Pancreas (tissue), 10 donors: ENCODE results near the gene NMT1. TPM values are rescaled to one million over a fixed set of nuclear protein-coding genes. Genes with fewer than 3 reads are reported as not detected.
A peak's percentile ranks its signal among the peaks of the same experiment; 100 is the strongest.

Experiments
- ATAC-seq, 4 donors: fragments of 200-7000 bp; cut with Tn5 transposase; one replicate each; pipeline versions ENCODE4 v1.8.0 to v1.9.1; 2020; ENCODE audit warnings: mild to moderate bottlenecking in 4 of 4, moderate library complexity in 4 of 4
- DNase-seq, 6 donors: peaks; one replicate each; pipeline ENCODE4 v3.0.0-alpha.2; 2020
- FAIRE-seq: peaks from 2 replicates; lab custom pipeline; 2012; peaks lifted over from hg19 to GRCh38; lab: Jason Lieb, UNC
- H3K27ac ChIP-seq, 4 donors: fragments of 200-600 bp; sonication (generic); 1 replicate in 3 of 4; 2 replicates in 1 of 4; pipeline versions ENCODE4 v1.5.0 to v1.8.0; 2020
- H3K27me3 ChIP-seq, 4 donors: fragments of 200-600 bp; one replicate each; pipeline ENCODE4 v1.8.0; 2021
- H3K36me3 ChIP-seq, 3 donors: fragments of 200-600 bp; sonication (generic) in 1 of 3; one replicate each; pipeline versions ENCODE4 v1.5.0 to v1.8.0; 2020 to 2021
- H3K4me1 ChIP-seq, 3 donors: fragments of 200-600 bp; one replicate each; pipeline ENCODE4 v1.8.0; 2021
- H3K4me3 ChIP-seq, 4 donors: fragments of 200-600 bp; sonication (generic) in 2 of 4; one replicate each; pipeline versions ENCODE4 v1.5.0 to v1.8.0; 2020 to 2021
- H3K9me3 ChIP-seq, 4 donors: fragments of 200-600 bp; one replicate each; pipeline ENCODE4 v1.8.0; 2021
- CTCF ChIP-seq, 4 donors: fragments of 200-600 bp; sonication (generic) in 3 of 4; IDR thresholded peaks; one replicate each; pipeline versions ENCODE4 v1.5.0 to v1.8.0; 2021; ENCODE audit warnings: antibody characterized with exemption in 4 of 4
- WGBS, 2 donors: extraction: QIAGEN DNeasy Blood & Tissue Kit; methylation state at CpG; one replicate each; pipeline ENCODE4 v1.1.7; 2013; 5-methylcytosine and 5-hydroxymethylcytosine counted together
- intact Hi-C, 3 donors: fragments of 100-400 bp; cut with DNase I; formaldehyde crosslinking; loops; one replicate each; pipeline versions ENCODE4 v1.11.1 to v1.14.2; 2022
- polyA plus RNA-seq, 2 donors: library from polyadenylated mRNA; stranded (reverse); fragments of 200-250 nt; gene quantifications; one replicate each; pipeline ENCODE4 v1.2.3, GENCODE V29; 2013
- total RNA-seq, 6 donors: library from RNA; stranded (reverse); fragmentation: NEBNext Ultra II Directional in 4 of 6; extraction: Animal tissue kit (Norgen Biotek cat#: 25700) in 4 of 6; gene quantifications; one replicate each; pipeline versions ENCODE4 v1.2.1 to v1.2.4, GENCODE V29; 2021 to 2023
- donor health status: healthy with polysubstance abuse.
- donor health status: DM: no; HTN: no; CAD: no; lungs with moderate emphysema.
- donor health status: DM: no; HTN: no; CAD: no.
- donor health status: control.
- donor health status: control.
- donor health status: Bipolar disorder and iron deficiency.
- donor health status: DM: yes; HTN: yes; CAD: no.
- donor health status: DM: no; HTN: no; CAD: no.
- donor health status: DM: no; HTN: no; CAD: no.
- donor health status: DM: yes; HTN: yes; CAD: no.

The NMT1 gene
- total and polyA plus RNA-seq, 8 donors = 27.0 to 66.5 (median 39.8) TPM

DNA sequence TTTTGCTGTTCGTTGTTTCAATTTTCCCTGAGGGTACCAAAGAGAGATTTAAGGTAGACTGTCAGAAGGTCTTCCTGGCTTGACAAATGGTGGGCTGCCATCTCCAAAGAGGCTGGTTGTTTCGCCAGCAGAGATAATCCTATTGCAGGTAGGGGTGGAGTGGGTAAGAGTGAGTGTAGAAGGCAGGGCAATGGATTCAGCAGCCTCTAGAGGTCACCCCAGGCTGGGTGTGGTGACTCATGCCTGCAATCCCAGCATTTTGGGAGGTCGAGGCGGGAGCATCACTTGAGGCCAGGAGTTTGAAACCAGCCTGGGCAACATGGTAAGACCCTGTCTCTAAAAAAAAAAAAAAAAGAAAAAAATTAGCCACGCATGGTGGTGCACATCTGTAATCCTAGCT lies 44.3 kb upstream of the NMT1 start:
- H3K27ac ChIP-seq = no peak overlapping the region
- H3K27me3 ChIP-seq = no peaks in the 10 kb centered on the region
- no peaks in the 10 kb centered on the region for H3K36me3 ChIP-seq
- H3K9me3 ChIP-seq = no peaks in the 10 kb centered on the region
- ATAC-seq = peak in 1 of 4 donors; percentile 20
- no peak for FAIRE-seq
- intact Hi-C loops = no loop called here
- no peak for DNase-seq
- peaks cover 24 to 38% (median 26%) of the 10 kb centered on the region in 3 donors for H3K4me1 ChIP-seq
- H3K4me3 ChIP-seq = no peak overlapping the region
- WGBS, 2 donors = 26 to 34% methylated on average over 5 of the region's 5 CpGs
- TF ChIP-seq CTCF (IDR thresholded peaks at IDR 0.05) = no peak

- DNase-seq (no peak), FAIRE-seq (no peak), ATAC-seq (no peak)
- WGBS, 2 donors = 8 to 10% methylated on average over 4 of the region's 4 CpGs
- Histone ChIP-seq H3K9me3 (no peaks in the 10 kb centered on the region), H3K27me3 (no peaks in the 10 kb centered on the region), H3K36me3 (no peaks in the 10 kb centered on the region), H3K4me1 (peaks cover 24 to 38% (median 26%) of the 10 kb centered on the region in 3 donors), H3K27ac (no peak overlapping the region), H3K4me3 (peak overlapping the region in 3 of 4 donors; percentile 40 to 53 (median 48))
- intact Hi-C loops = no loop called here
- no peak for TF ChIP-seq CTCF (IDR thresholded peaks at IDR 0.05)
Observed at GRCh38 chr17:45018514-45018847, 42.6 kb upstream of the NMT1 start.

DNA sequence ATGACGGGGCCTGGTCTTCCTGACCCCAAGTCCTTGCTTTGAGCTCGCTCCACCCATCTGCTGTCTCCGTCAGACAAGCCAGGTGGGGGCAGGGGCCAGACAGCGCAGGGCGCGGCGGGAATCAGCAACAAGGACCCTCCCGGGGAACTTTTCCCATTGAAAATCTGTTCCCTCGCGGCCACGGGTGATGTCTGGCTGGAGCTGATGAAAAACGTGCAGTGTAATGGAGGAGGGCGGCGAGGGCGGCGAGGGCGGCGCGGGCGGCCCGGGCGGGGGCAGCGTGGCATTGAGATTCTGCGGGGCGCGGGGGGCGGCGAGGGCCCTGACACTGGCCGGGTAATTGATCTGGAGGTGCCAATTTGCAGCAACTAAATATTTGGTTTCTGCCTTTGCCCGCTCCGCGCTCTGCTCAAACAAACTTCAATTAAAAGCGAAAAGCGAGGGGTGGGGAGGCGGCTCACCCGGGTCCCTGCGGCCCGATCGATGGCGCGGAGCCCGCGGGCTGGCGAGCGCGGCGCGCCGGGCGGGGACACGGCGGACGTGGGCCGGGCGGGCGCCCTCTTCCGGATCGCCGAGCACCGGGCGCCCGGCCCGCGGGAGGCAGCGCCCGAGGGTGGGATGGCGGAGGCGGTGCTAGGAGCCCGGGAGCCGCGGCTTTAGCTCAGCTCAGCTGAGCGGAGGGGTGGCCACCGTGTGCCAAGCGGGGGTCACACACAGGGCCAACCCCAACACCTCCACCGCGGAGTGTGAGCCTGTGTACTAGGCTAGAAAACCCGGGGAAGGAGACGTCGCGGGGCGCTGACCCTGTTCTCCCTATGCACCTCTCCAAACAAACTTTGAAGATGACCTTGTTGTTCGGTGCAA lies 42.0 kb upstream of the NMT1 start:
- Histone ChIP-seq H3K27me3 (no peaks in the 10 kb centered on the region), H3K27ac (peak overlapping the region in 1 of 4 donors; percentile 9), H3K4me3 (peak overlapping the region; percentile 37 to 53 (median 44)), H3K4me1 (peaks cover 24 to 38% (median 26%) of the 10 kb centered on the region in 3 donors), H3K9me3 (no peaks in the 10 kb centered on the region), H3K36me3 (no peaks in the 10 kb centered on the region)
- WGBS, 2 donors = 1% methylated on average over 75 to 82 of the region's 82 CpGs
- peak in 3 of 4 donors; percentile 9 to 34 (median 20) for TF ChIP-seq CTCF (IDR thresholded peaks at IDR 0.05)
- peak in 4 of 6 donors; percentile 42 to 85 (median 64) for DNase-seq
- intact Hi-C loops = no loop called here
- ATAC-seq = peak; percentile 55 to 74 (median 69)
- FAIRE-seq = no peak

- peak in 2 of 4 donors; percentile 7 to 26 for ATAC-seq
- no peak for FAIRE-seq
- peak overlapping the region in 2 of 4 donors; percentile 60 to 70 for H3K27ac ChIP-seq
Observed at GRCh38 chr17:45020354-45021138, 40.6 kb upstream of the NMT1 start.

More at GRCh38 chr17:45020354-45021138, 40.6 kb upstream of the NMT1 start:
- H3K4me1 ChIP-seq = peaks cover 24 to 37% (median 24%) of the 10 kb centered on the region in 3 donors
- 48% methylated on average over 17 of the region's 17 CpGs for WGBS, 2 donors
- no peaks in the 10 kb centered on the region for H3K27me3 ChIP-seq
- intact Hi-C loops = loop anchor here (5.0 to 10.0 kb wide), 2 partner anchors 96 to 98 kb away; no protein-coding TSS in a partner anchor
- H3K36me3 ChIP-seq = no peaks in the 10 kb centered on the region
- no peaks in the 10 kb centered on the region for H3K9me3 ChIP-seq
- DNase-seq = peak in 2 of 6 donors; percentile 39 to 45
- H3K4me3 ChIP-seq = no peak overlapping the region
- no peak for TF ChIP-seq CTCF (IDR thresholded peaks at IDR 0.05)
